HepG2 (cell line): ENCODE data around the gene COA7. TPM values are rescaled to one million over a fixed set of nuclear protein-coding genes. Genes with fewer than 3 reads are reported as not detected.

Experiments used
- ADNP ChIP-seq: sonication (generic); formaldehyde crosslinking; IDR thresholded peaks from 2 replicates; pipeline ENCODE4 v1.4.0; 2020; ENCODE audit warnings: missing genetic modification reagents
- ATRX ChIP-seq: sonication (generic); formaldehyde crosslinking; IDR thresholded peaks from 2 replicates; pipeline ENCODE4 v1.4.0; 2020; ENCODE audit warnings: missing genetic modification reagents, borderline replicate concordance
- BHLHE40 ChIP-seq: IDR thresholded peaks from 2 replicates; pipeline ENCODE4 v1.6.1; 2011; ENCODE audit warnings: low read length, improper control_type of control experiment
- DRAP1 ChIP-seq: IDR thresholded peaks from 2 replicates; pipeline ENCODE4 v1.6.1; 2016; ENCODE audit warnings: missing genetic modification reagents, missing compliant biosample characterization
- HDAC1 ChIP-seq: sonication (generic); formaldehyde crosslinking; IDR thresholded peaks from 2 replicates; pipeline ENCODE4 v1.5.1; 2020; ENCODE audit warnings: mild to moderate bottlenecking, missing genetic modification reagents
- MXD3 ChIP-seq: IDR thresholded peaks from 2 replicates; pipeline ENCODE4 v1.6.1; 2016; ENCODE audit warnings: mild to moderate bottlenecking, missing biosample characterization, missing genetic modification reagents
- SNAPC4 ChIP-seq: sonication (generic); formaldehyde crosslinking; IDR thresholded peaks from 2 replicates; pipeline ENCODE4 v1.4.0; 2020; ENCODE audit warnings: mild to moderate bottlenecking, missing genetic modification reagents
- SOX13 ChIP-seq, 3 experiments: fragments of 450-650 bp in 1 of 3; sonication (generic) in 1 of 3; formaldehyde crosslinking in 1 of 3; IDR thresholded peaks in 2 of 3; conservative IDR thresholded peaks in 1 of 3; 2 replicates each; pipeline versions ENCODE4 v1.5.0 to v1.6.1; 2016 to 2020; ENCODE audit warnings: antibody characterized with exemption in 1 of 3, mild to moderate bottlenecking in 1 of 3, missing compliant biosample characterization in 1 of 3, missing genetic modification reagents in 1 of 3, moderate library complexity in 1 of 3
- TFDP2 ChIP-seq: sonication (generic); formaldehyde crosslinking; IDR thresholded peaks from 2 replicates; pipeline ENCODE4 v1.4.0; 2020; ENCODE audit warnings: missing genetic modification reagents
- XBP1 ChIP-seq: sonication (generic); formaldehyde crosslinking; IDR thresholded peaks from 2 replicates; pipeline ENCODE4 v1.5.0; 2020; ENCODE audit warnings: missing genetic modification reagents
- ZBTB34 ChIP-seq: sonication (generic); formaldehyde crosslinking; IDR thresholded peaks from 2 replicates; pipeline ENCODE4 v1.8.0; 2022; ENCODE audit warnings: mild to moderate bottlenecking, missing genetic modification reagents
- ZFX ChIP-seq: sonication (generic); formaldehyde crosslinking; IDR thresholded peaks from 2 replicates; pipeline ENCODE4 v1.4.0; 2020; ENCODE audit warnings: mild to moderate bottlenecking, low read depth, missing genetic modification reagents, moderate library complexity
- ZNF121 ChIP-seq: sonication (generic); formaldehyde crosslinking; IDR thresholded peaks from 2 replicates; pipeline ENCODE4 v1.5.0; 2020; ENCODE audit warnings: mild to moderate bottlenecking, missing genetic modification reagents
- ZNF225 ChIP-seq: sonication (generic); formaldehyde crosslinking; IDR thresholded peaks from 2 replicates; pipeline ENCODE4 v1.4.0; 2020; ENCODE audit warnings: mild to moderate bottlenecking, missing genetic modification reagents
- ZNF280B ChIP-seq: sonication (generic); formaldehyde crosslinking; IDR thresholded peaks from 2 replicates; pipeline ENCODE4 v1.5.0; 2020; ENCODE audit warnings: missing genetic modification reagents, mild to moderate bottlenecking, borderline replicate concordance
- ZNF331 ChIP-seq: sonication (generic); formaldehyde crosslinking; IDR thresholded peaks from 2 replicates; pipeline ENCODE4 v1.4.0; 2020; ENCODE audit warnings: missing genetic modification reagents
- ZNF883 ChIP-seq: sonication (generic); formaldehyde crosslinking; IDR thresholded peaks from 2 replicates; pipeline ENCODE4 v1.5.1; 2020; ENCODE audit warnings: mild to moderate bottlenecking, missing genetic modification reagents; ENCODE audit errors: not compliant biosample characterization
- polyA plus RNA-seq, 8 experiments: library from polyadenylated mRNA; depleted of rRNA in 3 of 8; stranded (reverse) in 7 of 8; unstranded in 1 of 8; fragments of >200 nt; fragmentation: Illumina TruSeq in 4 of 8; extraction: Trizol in 4 of 8; gene quantifications; 2 replicates each; pipeline versions ENCODE4 v1.2.1 to v1.2.3, GENCODE V29; 2011 to 2016; ENCODE audit warnings: low read depth in 4 of 8, missing spikeins in 1 of 8, mixed read lengths in 1 of 8; ENCODE audit not compliant: insufficient read depth in 1 of 8
- total RNA-seq, 5 experiments: library from RNA; depleted of rRNA; stranded (reverse); fragments of >200 nt; fragmentation: Illumina TruSeq; extraction: Trizol; gene quantifications; 2 replicates each; pipeline ENCODE4 v1.2.3, GENCODE V29; 2016; ENCODE audit warnings: low read depth in 1 of 5

The COA7 gene
- total and polyA plus RNA-seq, 2 of the 13 experiments (the other 11 are each of a cell fraction or from before 2014, with no cell fraction given): 12.3 to 30.4 TPM

- TF ChIP-seq HDAC1 (CRISPR knock-in tag): peak; percentile 88
- peak; percentile 96 for TF ChIP-seq ZFX (CRISPR knock-in tag)
- peak; percentile 93 for TF ChIP-seq ZNF883 (CRISPR knock-in tag)
- peak; percentile 60; the same call in 1 of the 2 replicates for TF ChIP-seq ZNF121 (CRISPR knock-in tag)
- peak; percentile 92 for TF ChIP-seq ZNF280B (CRISPR knock-in tag)
- TF ChIP-seq MXD3: peak; percentile 87; the same call in 1 of the 2 replicates
- no peak for TF ChIP-seq XBP1
- TF ChIP-seq BHLHE40: peak; percentile 86
- TF ChIP-seq DRAP1 (CRISPR knock-in tag): 0 out of 2 replicates have a peak, but pooled peaks have one; percentile 24
- peak; percentile 60; the same call in 1 of the 2 replicates for TF ChIP-seq ZNF331 (CRISPR knock-in tag)
- TF ChIP-seq SOX13 (IDR thresholded peaks at IDR 0.05): no peak
- peak in 1 of 2 experiments; percentile 58; a peak in 2 of 4 replicates for TF ChIP-seq SOX13 (CRISPR knock-in tag; conservative IDR thresholded peaks at IDR 0.05 in 1 of 2, IDR thresholded peaks at IDR 0.05 in 1 of 2)
- TF ChIP-seq ADNP (CRISPR knock-in tag): no peak
- TF ChIP-seq ZNF225: peak; percentile 87
- peak; percentile 57 for TF ChIP-seq ZBTB34 (CRISPR knock-in tag)
- TF ChIP-seq TFDP2 (CRISPR knock-in tag): peak; percentile 73
- no peak for TF ChIP-seq ATRX
- peak; percentile 75 for TF ChIP-seq SNAPC4 (CRISPR knock-in tag)
Observed at GRCh38 chr1:52702886-52703787, 5.0 kb upstream of the COA7 start (continued).
